CD14-positive monocyte (primary cell): ENCODE data around the gene TAOK1. TPM values are rescaled to one million over a fixed set of nuclear protein-coding genes. Genes with fewer than 3 reads are reported as not detected.

Experiments used
- DNase-seq, 3 donors: peaks; one replicate each; pipeline ENCODE4 v3.0.0-alpha.2; 2011 to 2022
- H2AFZ ChIP-seq: 2 replicates; pipeline ENCODE4 v1.6.0; 2012; ENCODE audit warnings: mild to moderate bottlenecking, low read depth, low read length, inconsistent platforms; ENCODE audit not compliant: insufficient read depth, poor library complexity, severe bottlenecking
- H3K27ac ChIP-seq, 2 donors: 1 replicate in 1 of 2; 2 replicates in 1 of 2; pipeline ENCODE4 v1.5.1; 2012 to 2013; ENCODE audit warnings: low read length in 2 of 2, control low read depth in 1 of 2, inconsistent platforms in 1 of 2, low read depth in 1 of 2, mild to moderate bottlenecking in 1 of 2
- H3K27me3 ChIP-seq, 2 donors: one replicate each; pipeline versions ENCODE4 v1.6.0 to v1.6.1; 2011 to 2013; ENCODE audit warnings: low read length in 2 of 2; ENCODE audit not compliant: control insufficient read depth in 2 of 2, insufficient read depth in 2 of 2
- H3K36me3 ChIP-seq, 2 donors: replicated peaks in 1 of 2; 1 replicate in 1 of 2; 2 replicates in 1 of 2; pipeline versions ENCODE4 v1.5.1 to v1.6.1; 2012 to 2013; ENCODE audit warnings: low read length in 2 of 2, control low read depth in 1 of 2, inconsistent platforms in 1 of 2, mild to moderate bottlenecking in 1 of 2; ENCODE audit not compliant: insufficient read depth in 2 of 2, control insufficient read depth in 1 of 2
- H3K4me1 ChIP-seq, 2 donors: 1 replicate in 1 of 2; 2 replicates in 1 of 2; pipeline versions ENCODE4 v1.5.1 to v1.6.1; 2012 to 2013; ENCODE audit warnings: low read length in 2 of 2, control low read depth in 1 of 2, inconsistent platforms in 1 of 2, mild to moderate bottlenecking in 1 of 2, moderate library complexity in 1 of 2; ENCODE audit not compliant: insufficient read depth in 2 of 2, control insufficient read depth in 1 of 2
- H3K4me2 ChIP-seq: replicated peaks from 2 replicates; pipeline ENCODE3; 2012; ENCODE audit warnings: low read length, moderate library complexity, mild to moderate bottlenecking; ENCODE audit not compliant: poor library complexity, severe bottlenecking; ENCODE audit errors: extremely low read depth
- H3K4me3 ChIP-seq, 3 experiments: fragments of 200-600 bp in 1 of 3; sonication (generic) in 1 of 3; replicated peaks in 1 of 3; 1 replicate in 2 of 3; 2 replicates in 1 of 3; pipeline ENCODE4 v1.5.1; 2011 to 2013; ENCODE audit warnings: low read length in 3 of 3, mild to moderate bottlenecking in 3 of 3, control low read depth in 2 of 3, low read depth in 2 of 3, inconsistent platforms in 1 of 3, moderate library complexity in 1 of 3
- H3K79me2 ChIP-seq: 2 replicates; pipeline ENCODE4 v1.6.0; 2012; ENCODE audit warnings: mild to moderate bottlenecking, control low read depth, inconsistent platforms, low read length, moderate library complexity; ENCODE audit not compliant: insufficient read depth
- H3K9ac ChIP-seq: 2 replicates; pipeline ENCODE4 v1.6.0; 2017; ENCODE audit warnings: low read length, mild to moderate bottlenecking; ENCODE audit not compliant: insufficient read depth, poor library complexity, severe bottlenecking
- H3K9me3 ChIP-seq, 2 donors: replicated peaks in 1 of 2; 1 replicate in 1 of 2; 2 replicates in 1 of 2; pipeline versions ENCODE4 v1.5.1 to v1.6.1; 2012 to 2013; ENCODE audit warnings: low read length in 2 of 2, control low read depth in 1 of 2; ENCODE audit not compliant: control insufficient read depth in 1 of 2, insufficient read depth in 1 of 2
- H4K20me1 ChIP-seq: 2 replicates; pipeline ENCODE4 v1.6.0; 2012; ENCODE audit warnings: mild to moderate bottlenecking, low read length, control low read depth, moderate library complexity; ENCODE audit not compliant: insufficient read depth
- H3K27ac Mint-ChIP-seq, 7 donors: one replicate each; pipeline ENCODE4 v1.8.0; 2020; ENCODE audit warnings: mild to moderate bottlenecking in 7 of 7, mixed read lengths in 7 of 7, moderate library complexity in 6 of 7, inconsistent platforms in 2 of 7
- H3K27me3 Mint-ChIP-seq, 3 donors: one replicate each; pipeline ENCODE4 v1.8.0; 2021 to 2022; ENCODE audit warnings: low read depth in 3 of 3, mild to moderate bottlenecking in 3 of 3, mixed read lengths in 3 of 3, moderate library complexity in 3 of 3, inconsistent platforms in 1 of 3
- H3K36me3 Mint-ChIP-seq, 2 donors: one replicate each; pipeline ENCODE4 v1.8.0; 2020; ENCODE audit warnings: mixed read lengths in 2 of 2, inconsistent platforms in 1 of 2, mild to moderate bottlenecking in 1 of 2
- H3K4me1 Mint-ChIP-seq: one replicate; pipeline ENCODE4 v1.8.0; 2020; ENCODE audit warnings: mild to moderate bottlenecking, mixed read lengths
- H3K4me3 Mint-ChIP-seq, 2 donors: one replicate each; pipeline ENCODE4 v1.8.0; 2020; ENCODE audit warnings: mild to moderate bottlenecking in 2 of 2, mixed read lengths in 2 of 2, moderate library complexity in 1 of 2
- H3K9me3 Mint-ChIP-seq, 7 donors: one replicate each; pipeline ENCODE4 v1.8.0; 2020 to 2022; ENCODE audit warnings: mixed read lengths in 7 of 7, mild to moderate bottlenecking in 6 of 7, moderate library complexity in 6 of 7, inconsistent platforms in 2 of 7
- CTCF ChIP-seq: fragments of 200-600 bp; IDR thresholded peaks from one replicate; pipeline ENCODE4 v1.8.0; 2022; ENCODE audit warnings: antibody characterized with exemption, mild to moderate bottlenecking
- intact Hi-C, 2 donors: fragments of 100-400 bp; cut with micrococcal nuclease; formaldehyde crosslinking; loops; one replicate each; pipeline versions ENCODE4 v1.15.0 to v1.15.1; 2023
- polyA plus RNA-seq, 3 donors: library from polyadenylated mRNA; depleted of rRNA in 1 of 3; unstranded in 2 of 3; stranded (reverse) in 1 of 3; fragments of 300-500 nt in 2 of 3; fragments of >200 nt in 1 of 3; fragmentation: Illumina TruSeq in 2 of 3; gene quantifications; 1 replicate in 2 of 3; 2 replicates in 1 of 3; pipeline ENCODE4 v1.2.3, GENCODE V29; 2012 to 2021

TAOK1 gene
- polyA plus RNA-seq, 3 donors, result 2.4 to 13.9 (median 4.8) TPM

DNA sequence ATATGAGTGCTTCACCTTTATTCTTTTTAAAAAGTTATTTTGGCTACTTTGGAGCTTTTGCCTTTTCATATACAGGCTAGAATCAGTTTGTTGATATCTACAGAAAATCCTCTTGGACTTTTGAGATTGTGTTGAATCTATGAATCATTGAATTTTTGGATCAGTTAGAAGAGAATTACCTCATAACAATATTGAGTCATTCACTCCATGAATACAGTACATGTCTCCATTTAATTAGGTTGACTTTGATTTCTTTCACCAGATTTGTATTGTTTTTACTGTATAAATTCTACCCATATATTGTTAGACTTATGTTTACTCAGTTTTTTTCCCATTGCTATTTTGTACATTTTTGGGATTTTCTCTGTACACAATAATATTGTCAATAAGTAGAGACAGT, 54.4 kb downstream of the TAOK1 start:
- Histone ChIP-seq H3K9me3 (no peaks in the 10 kb centered on the region), H3K4me3 (no peak overlapping the region), H3K9ac (no peak overlapping the region), H3K36me3 (peaks cover 9 to 40% of the 10 kb centered on the region in 2 donors), H3K27me3 (no peaks in the 10 kb centered on the region), H4K20me1 (peaks cover 99% of the 10 kb centered on the region), H3K4me2 (no peak overlapping the region), H3K27ac (no peak overlapping the region), H2AFZ (no peak overlapping the region), H3K4me1 (no peaks in the 10 kb centered on the region), H3K79me2 (peaks cover 100% of the 10 kb centered on the region)
- intact Hi-C loops, result loop anchor here in 1 of 2 donors (10.0 kb wide), 1 partner anchor 70 kb away; no protein-coding TSS in a partner anchor
- peaks cover 7% of the 10 kb centered on the region for H3K4me1 Mint-ChIP-seq
- peaks cover 0 to 2% (median 0%) of the 10 kb centered on the region in 3 donors for H3K27me3 Mint-ChIP-seq
- H3K27ac Mint-ChIP-seq, result no peak overlapping the region
- DNase-seq, result no peak
- no peak overlapping the region for H3K4me3 Mint-ChIP-seq
- H3K36me3 Mint-ChIP-seq, result peaks cover 16 to 37% of the 10 kb centered on the region in 2 donors
- TF ChIP-seq CTCF, result no peak
- H3K9me3 Mint-ChIP-seq, result no peaks in the 10 kb centered on the region

GRCh38 chr17:29445844-29446243, 55.7 kb downstream of the TAOK1 start:
- Histone ChIP-seq H3K27me3 (no peaks in the 10 kb centered on the region), H3K79me2 (peaks cover 100% of the 10 kb centered on the region), H2AFZ (no peak overlapping the region), H3K36me3 (peaks cover 10 to 41% of the 10 kb centered on the region in 2 donors), H4K20me1 (peaks cover 99% of the 10 kb centered on the region), H3K4me2 (no peak overlapping the region), H3K9me3 (no peaks in the 10 kb centered on the region), H3K27ac (no peak overlapping the region), H3K4me1 (no peaks in the 10 kb centered on the region), H3K4me3 (no peak overlapping the region), H3K9ac (no peak overlapping the region)
- Mint-ChIP-seq H3K4me1 (peaks cover 7% of the 10 kb centered on the region), H3K27me3 (peaks cover 0 to 2% (median 0%) of the 10 kb centered on the region in 3 donors), H3K9me3 (no peaks in the 10 kb centered on the region), H3K27ac (peak overlapping the region in 2 of 7 donors; percentile 46 to 63), H3K36me3 (peaks cover 19 to 37% of the 10 kb centered on the region in 2 donors), H3K4me3 (no peak overlapping the region)
- intact Hi-C loops, result loop anchor here in 1 of 2 donors (10.0 kb wide), 1 partner anchor 71 kb away; no protein-coding TSS in a partner anchor
- no peak for TF ChIP-seq CTCF
- no peak for DNase-seq
